WTC11 (cell line): ENCODE data around the gene ETV6.

Source experiments
- CTCF ChIP-seq: fragments of 200-600 bp; IDR thresholded peaks from 2 replicates; pipeline ENCODE4 v1.8.0; 2022; ENCODE audit warnings: antibody characterized with exemption
- E2F1 ChIP-seq: sonication (generic); formaldehyde crosslinking; IDR thresholded peaks from 2 replicates; pipeline ENCODE4 v1.8.0; 2022; ENCODE audit warnings: mild to moderate bottlenecking, missing genetic modification reagents
- JUN ChIP-seq: sonication (generic); formaldehyde crosslinking; IDR thresholded peaks from 2 replicates; pipeline ENCODE4 v1.8.0; 2023; ENCODE audit warnings: mild to moderate bottlenecking, missing genetic modification reagents
- NR3C1 ChIP-seq: sonication (generic); formaldehyde crosslinking; conservative IDR thresholded peaks from 2 replicates; pipeline ENCODE4 v1.8.1; 2023; ENCODE audit warnings: low read depth, mild to moderate bottlenecking, missing genetic modification reagents

GRCh38 chr12:11827091-11828061 lies 177.9 kb downstream of the ETV6 start:
- no peak for TF ChIP-seq CTCF
- TF ChIP-seq NR3C1 (CRISPR knock-in tag): no peak
- no peak for TF ChIP-seq E2F1 (CRISPR knock-in tag)
- TF ChIP-seq JUN: no peak
